ENCODE data around the gene TPRG1L.

- TF ChIP-seq POLR2A (IDR thresholded peaks at IDR 0.05; ENCODE audit: low read depth) (no peak), CTCF (IDR thresholded peaks at IDR 0.05) (no peak)
Measured at GRCh38 chr1:3632716-3633343, 8.0 kb downstream of the TPRG1L start.

Data from esophagus muscularis mucosa (tissue), 3 donors.